ACC112 (cell line): ENCODE data around the gene SRP72.

Experiments used
- H2AFZ ChIP-seq: fragments of 200-600 bp; sonication (generic); one replicate; pipeline ENCODE4 v1.6.0; 2017; ENCODE audit warnings: antibody characterized with exemption, low read length; ENCODE audit not compliant: unreplicated experiment
- H3K27ac ChIP-seq: fragments of 200-600 bp; sonication (generic); 2 replicates; pipeline ENCODE4 v1.5.1; 2014; ENCODE audit warnings: low read depth, mild to moderate bottlenecking, antibody characterized with exemption, low read length, moderate library complexity
- H3K27me3 ChIP-seq: fragments of 200-600 bp; sonication (generic); 2 replicates; pipeline ENCODE4 v1.6.1; 2014; ENCODE audit warnings: mild to moderate bottlenecking, antibody characterized with exemption, low read length, moderate library complexity, mixed read lengths; ENCODE audit not compliant: insufficient read depth
- H3K36me3 ChIP-seq: fragments of 200-600 bp; sonication (generic); 2 replicates; pipeline ENCODE4 v1.6.1; 2016; ENCODE audit warnings: mild to moderate bottlenecking, antibody characterized with exemption, low read length, moderate library complexity, mixed read lengths; ENCODE audit not compliant: insufficient read depth
- H3K4me1 ChIP-seq: fragments of 200-600 bp; sonication (generic); one replicate; pipeline ENCODE4 v1.6.1; 2016; ENCODE audit warnings: low read length, mixed read lengths; ENCODE audit not compliant: insufficient read depth, unreplicated experiment, control insufficient read depth
- H3K4me3 ChIP-seq: fragments of 200-600 bp; sonication (generic); 2 replicates; pipeline ENCODE4 v1.5.1; 2014; ENCODE audit warnings: mild to moderate bottlenecking, low read depth, low read length
- H3K79me2 ChIP-seq: fragments of 200-600 bp; sonication (generic); one replicate; pipeline ENCODE4 v1.6.0; 2016; ENCODE audit warnings: low read length; ENCODE audit not compliant: control insufficient read depth, unreplicated experiment, insufficient read depth

SRP72 gene

DNA sequence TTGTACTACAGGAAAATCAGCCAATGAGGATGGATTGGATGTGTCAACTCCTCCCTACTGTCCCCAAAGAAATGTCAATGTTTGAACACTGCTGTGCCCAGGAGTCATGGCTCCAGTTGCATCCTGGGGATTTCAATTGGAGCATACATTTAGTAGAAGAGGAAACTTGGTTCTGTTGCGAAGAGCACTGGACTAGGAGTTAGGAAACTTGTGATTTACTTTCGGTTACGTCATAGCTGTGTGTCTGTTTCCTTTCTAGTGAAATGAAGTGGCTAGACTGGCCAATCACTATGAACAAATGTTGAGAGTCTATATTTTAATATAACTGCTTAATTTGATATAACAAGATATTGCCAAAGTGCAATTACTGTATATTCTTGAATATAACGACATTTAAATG lies 73.4 kb downstream of the SRP72 start:
- Histone ChIP-seq H3K36me3 (no peaks in the 10 kb centered on the region), H2AFZ (no peak overlapping the region), H3K4me3 (no peak overlapping the region), H3K27me3 (no peaks in the 10 kb centered on the region), H3K4me1 (no peaks in the 10 kb centered on the region), H3K79me2 (no peaks in the 10 kb centered on the region), H3K27ac (no peak overlapping the region)

DNA sequence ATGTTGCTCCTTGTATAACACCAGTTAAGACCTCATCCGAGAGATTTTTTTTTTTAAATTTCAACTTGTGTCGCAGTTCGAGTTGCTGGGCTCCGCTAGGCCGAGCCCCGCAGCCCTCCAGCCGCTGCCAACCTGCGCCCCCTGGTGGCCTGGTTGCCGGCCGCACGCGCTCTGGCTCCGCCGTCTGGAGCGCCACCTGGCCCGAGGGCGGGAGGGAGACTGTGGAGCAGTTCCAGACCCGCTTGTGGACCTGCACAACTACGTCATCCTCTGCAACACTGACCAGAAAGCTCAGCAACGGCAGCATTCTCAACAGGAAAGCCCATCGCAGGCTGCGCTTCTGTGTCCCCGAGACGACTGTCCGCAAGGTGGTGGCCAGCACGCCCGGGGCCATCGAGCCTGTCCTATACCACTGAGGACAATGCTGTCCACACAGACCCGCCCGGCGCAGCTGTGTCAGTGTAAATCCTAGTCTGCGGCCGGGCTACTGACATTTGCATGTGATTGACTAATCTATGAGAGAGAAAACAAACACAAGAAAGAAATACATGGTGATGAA lies 77.2 kb downstream of the SRP72 start:
- Histone ChIP-seq H3K36me3 (no peaks in the 10 kb centered on the region), H2AFZ (peak overlapping the region; percentile 57), H3K4me3 (peak overlapping the region; percentile 73), H3K79me2 (no peaks in the 10 kb centered on the region), H3K27ac (no peak overlapping the region), H3K4me1 (no peaks in the 10 kb centered on the region), H3K27me3 (no peaks in the 10 kb centered on the region)

DNA sequence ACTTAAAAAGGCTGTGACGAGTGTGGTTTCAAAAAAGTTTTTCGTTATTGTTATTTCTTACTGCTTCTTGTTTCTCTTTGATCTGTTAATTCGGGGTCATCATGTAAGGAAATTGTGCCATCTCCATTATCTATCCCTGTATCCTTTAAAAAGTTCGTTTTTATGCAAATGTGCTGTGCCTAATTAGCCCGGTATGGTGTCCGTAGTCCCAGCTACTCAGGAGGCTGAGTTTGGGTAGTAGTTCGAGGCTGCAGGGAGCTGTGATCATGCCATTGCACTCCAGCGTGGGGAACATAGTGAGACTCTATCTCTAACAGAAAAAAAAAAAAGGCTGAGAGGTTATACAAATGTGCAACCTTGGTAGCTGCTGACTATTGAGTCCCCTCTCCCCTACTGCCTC lies 83.2 kb downstream of the SRP72 start:
- Histone ChIP-seq H3K27me3 (no peaks in the 10 kb centered on the region), H2AFZ (no peak overlapping the region), H3K4me3 (no peak overlapping the region), H3K36me3 (no peaks in the 10 kb centered on the region), H3K27ac (no peak overlapping the region), H3K4me1 (no peaks in the 10 kb centered on the region), H3K79me2 (no peaks in the 10 kb centered on the region)

DNA sequence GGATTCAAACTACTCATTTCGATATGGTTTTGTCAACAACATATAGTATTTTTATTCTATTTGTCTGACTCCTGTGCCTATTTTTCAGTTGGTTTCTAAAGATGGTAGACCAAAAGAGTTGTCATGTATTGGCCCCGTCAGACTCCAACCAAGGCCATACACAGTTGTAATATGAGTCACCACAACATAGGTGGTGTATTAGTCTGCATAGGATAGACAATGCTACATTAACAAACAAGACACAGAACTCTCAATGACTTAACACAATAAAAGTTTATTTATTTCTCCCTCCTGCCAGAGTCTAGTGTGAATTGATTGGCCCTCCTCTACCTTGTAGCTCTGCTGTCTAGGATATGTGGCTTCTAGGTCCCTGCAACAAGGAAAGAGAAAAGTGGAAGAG lies 84.1 kb downstream of the SRP72 start:
- H3K4me3 ChIP-seq, result no peak overlapping the region
- H2AFZ ChIP-seq, result no peak overlapping the region
- H3K79me2 ChIP-seq, result no peaks in the 10 kb centered on the region
- H3K27me3 ChIP-seq, result no peaks in the 10 kb centered on the region
- H3K27ac ChIP-seq, result no peak overlapping the region
- no peaks in the 10 kb centered on the region for H3K36me3 ChIP-seq
- H3K4me1 ChIP-seq, result no peaks in the 10 kb centered on the region

DNA sequence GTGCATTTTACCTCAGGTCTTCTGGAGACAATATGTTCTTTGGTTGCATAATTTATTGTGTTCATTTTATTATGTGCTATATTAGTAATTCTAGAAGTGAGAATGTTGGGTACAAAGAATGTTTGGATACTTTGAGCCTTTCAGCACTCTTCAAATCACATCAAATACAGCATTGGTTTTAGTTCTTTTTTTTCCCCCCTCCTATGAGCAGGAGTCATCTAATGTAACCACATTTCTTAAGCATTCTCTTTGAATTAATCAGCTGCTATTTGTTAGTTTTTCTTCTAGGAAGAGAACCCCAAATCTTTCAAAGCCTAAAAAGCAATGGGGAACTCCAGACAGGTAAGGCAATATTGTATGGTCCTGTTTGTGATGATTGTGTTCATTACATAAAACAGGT lies 84.9 kb downstream of the SRP72 start:
- Histone ChIP-seq H3K27ac (no peak overlapping the region), H3K79me2 (no peaks in the 10 kb centered on the region), H3K27me3 (no peaks in the 10 kb centered on the region), H3K4me1 (no peaks in the 10 kb centered on the region), H2AFZ (no peak overlapping the region), H3K4me3 (no peak overlapping the region), H3K36me3 (no peaks in the 10 kb centered on the region)
